Lung (tissue), 12 donors: ENCODE measurements around the gene CMSS1. TPM values are rescaled to one million over a fixed set of nuclear protein-coding genes. Genes with fewer than 3 reads are reported as not detected.

Experiments used
- ATAC-seq: fragments of 200-7000 bp; cut with Tn5 transposase; one replicate; pipeline ENCODE4 v1.9.1; 2020; ENCODE audit warnings: moderate number of reproducible peaks; ENCODE audit not compliant: insufficient read depth, low FRiP score
- DNase-seq, 3 donors: peaks; one replicate each; pipeline ENCODE4 v3.0.0-alpha.2; 2013 to 2017
- H3K27ac ChIP-seq, 2 donors: one replicate each; pipeline ENCODE4 v1.5.1; 2013; ENCODE audit warnings: mild to moderate bottlenecking in 2 of 2, moderate library complexity in 2 of 2, control low read depth in 1 of 2, inconsistent platforms in 1 of 2, low read depth in 1 of 2, low read length in 1 of 2
- H3K27me3 ChIP-seq, 3 donors: one replicate each; pipeline ENCODE4 v1.5.1; 2013; ENCODE audit warnings: low read length in 2 of 3; ENCODE audit not compliant: control insufficient read depth in 3 of 3, insufficient read depth in 3 of 3
- H3K36me3 ChIP-seq, 4 donors: one replicate each; pipeline ENCODE4 v1.5.1; 2013; ENCODE audit warnings: low read length in 4 of 4, mild to moderate bottlenecking in 1 of 4, moderate library complexity in 1 of 4; ENCODE audit not compliant: control insufficient read depth in 4 of 4, insufficient read depth in 4 of 4
- H3K4me1 ChIP-seq, 5 donors: one replicate each; pipeline ENCODE4 v1.5.1; 2013; ENCODE audit warnings: low read length in 5 of 5, mild to moderate bottlenecking in 2 of 5, moderate library complexity in 1 of 5; ENCODE audit not compliant: control insufficient read depth in 5 of 5, insufficient read depth in 5 of 5
- H3K4me3 ChIP-seq: one replicate; pipeline ENCODE4 v1.5.1; 2013; ENCODE audit warnings: mild to moderate bottlenecking, control low read depth, moderate library complexity
- H3K9ac ChIP-seq, 2 donors: one replicate each; pipeline ENCODE4 v1.5.1; 2013; ENCODE audit warnings: low read length in 2 of 2, control low read depth in 1 of 2; ENCODE audit not compliant: insufficient read depth in 1 of 2
- H3K9me3 ChIP-seq, 4 donors: one replicate each; pipeline ENCODE4 v1.5.1; 2013; ENCODE audit warnings: low read length in 3 of 4, mild to moderate bottlenecking in 1 of 4, moderate library complexity in 1 of 4; ENCODE audit not compliant: control insufficient read depth in 4 of 4, insufficient read depth in 3 of 4
- WGBS, 2 donors: extraction: QIAGEN DNeasy Blood & Tissue Kit; methylation state at CpG; one replicate each; pipeline ENCODE4 v1.1.7; 2013; 5-methylcytosine and 5-hydroxymethylcytosine counted together
- polyA plus RNA-seq, 2 donors: library from polyadenylated mRNA; stranded (reverse); fragments of 200-250 nt; gene quantifications; one replicate each; pipeline ENCODE4 v1.2.1, GENCODE V29; 2013
- total RNA-seq, 2 donors: library from RNA; depleted of rRNA in 1 of 2; stranded (reverse); fragments of >200 nt in 1 of 2; gene quantifications; one replicate each; pipeline ENCODE4 v1.2.1, GENCODE V29; 2014 to 2021
- TF ChIP-seq, protein P1 (sequence below): IDR thresholded peaks from 2 replicates; pipeline ENCODE4 v1.5.1; 2012; ENCODE audit warnings: mild to moderate bottlenecking; ENCODE audit errors: control extremely low read depth, extremely low read depth
- donor health status: control.
- donor health status: control.
- donor health status: Bipolar disorder and iron deficiency.
- donor health status: healthy.
- donor health status: DM: yes; HTN: yes; CAD: no.

Gene CMSS1
- total and polyA plus RNA-seq, 4 donors, result 12.3 to 28.9 (median 22.6) TPM

DNA sequence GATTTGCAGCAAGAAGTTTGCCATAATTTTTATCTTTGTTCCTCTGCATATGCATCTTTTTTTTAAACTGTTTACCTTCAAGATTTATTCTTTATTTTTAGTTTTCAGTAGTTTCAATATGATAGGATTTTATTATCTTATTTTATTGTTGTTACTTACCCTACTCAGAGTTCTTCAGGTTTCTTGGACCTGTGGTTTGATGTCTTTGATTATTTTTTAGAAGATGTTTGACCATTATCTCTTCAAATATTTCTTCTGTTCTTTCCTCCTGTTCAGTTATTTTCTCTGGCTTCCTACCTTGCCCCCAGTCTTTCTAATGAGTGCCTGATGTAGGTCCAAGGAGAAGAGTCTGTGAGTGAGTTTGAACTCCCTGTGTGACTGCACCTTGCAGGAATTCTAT lies 158.9 kb downstream of the CMSS1 start:
- ATAC-seq, result no peak
- no peak for DNase-seq
- Histone ChIP-seq H3K4me3 (no peak overlapping the region), H3K9me3 (no peaks in the 10 kb centered on the region), H3K4me1 (peaks cover 0 to 10% (median 0%) of the 10 kb centered on the region in 5 donors), H3K27me3 (no peaks in the 10 kb centered on the region), H3K9ac (no peak overlapping the region), H3K36me3 (no peaks in the 10 kb centered on the region), H3K27ac (no peak overlapping the region)
- TF ChIP-seq, protein P1, sequence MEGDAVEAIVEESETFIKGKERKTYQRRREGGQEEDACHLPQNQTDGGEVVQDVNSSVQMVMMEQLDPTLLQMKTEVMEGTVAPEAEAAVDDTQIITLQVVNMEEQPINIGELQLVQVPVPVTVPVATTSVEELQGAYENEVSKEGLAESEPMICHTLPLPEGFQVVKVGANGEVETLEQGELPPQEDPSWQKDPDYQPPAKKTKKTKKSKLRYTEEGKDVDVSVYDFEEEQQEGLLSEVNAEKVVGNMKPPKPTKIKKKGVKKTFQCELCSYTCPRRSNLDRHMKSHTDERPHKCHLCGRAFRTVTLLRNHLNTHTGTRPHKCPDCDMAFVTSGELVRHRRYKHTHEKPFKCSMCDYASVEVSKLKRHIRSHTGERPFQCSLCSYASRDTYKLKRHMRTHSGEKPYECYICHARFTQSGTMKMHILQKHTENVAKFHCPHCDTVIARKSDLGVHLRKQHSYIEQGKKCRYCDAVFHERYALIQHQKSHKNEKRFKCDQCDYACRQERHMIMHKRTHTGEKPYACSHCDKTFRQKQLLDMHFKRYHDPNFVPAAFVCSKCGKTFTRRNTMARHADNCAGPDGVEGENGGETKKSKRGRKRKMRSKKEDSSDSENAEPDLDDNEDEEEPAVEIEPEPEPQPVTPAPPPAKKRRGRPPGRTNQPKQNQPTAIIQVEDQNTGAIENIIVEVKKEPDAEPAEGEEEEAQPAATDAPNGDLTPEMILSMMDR, result no peak

DNA sequence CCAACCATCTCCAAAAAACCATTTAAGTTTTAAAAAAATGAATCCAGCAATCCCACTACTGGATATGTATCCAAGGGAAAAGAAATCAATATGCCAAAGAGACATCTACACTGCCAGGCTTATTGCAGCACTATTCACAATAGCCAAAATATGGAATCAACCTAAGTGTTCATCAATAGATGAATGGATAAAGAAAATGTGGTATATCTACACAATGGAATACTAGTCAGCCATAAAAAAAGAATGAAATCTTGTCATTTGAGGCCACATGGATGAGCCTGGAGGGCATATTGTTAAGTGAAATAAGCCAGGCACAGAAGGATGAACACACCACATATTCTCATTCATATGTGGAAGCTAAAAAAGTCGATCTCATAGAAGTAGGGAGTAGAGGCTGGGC lies 160.6 kb downstream of the CMSS1 start:
- WGBS, 2 donors, result 95 to 100% methylated on average over 1 of the region's 1 CpG
- no peak for DNase-seq
- TF ChIP-seq, protein P1, result no peak

DNA sequence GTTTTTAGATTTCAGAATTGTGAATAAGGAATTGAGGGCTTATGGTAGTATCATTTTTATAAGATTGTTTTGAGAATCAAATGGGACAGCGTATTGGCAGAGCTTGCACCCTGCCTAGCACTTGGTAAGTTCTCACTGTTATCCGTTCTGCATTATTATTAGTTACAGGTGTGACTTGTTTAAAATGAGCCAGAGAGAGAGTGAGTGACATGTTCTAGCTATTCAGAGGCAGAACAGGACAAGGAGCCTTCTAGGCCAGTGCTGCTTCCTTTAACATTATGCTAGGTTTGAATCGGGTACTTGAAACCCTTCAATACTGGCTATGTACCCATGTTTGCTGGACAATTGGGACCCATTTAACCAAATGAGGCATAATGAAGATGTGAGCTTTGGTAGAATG lies 162.9 kb downstream of the CMSS1 start:
- 96% methylated on average over 3 of the region's 3 CpGs for WGBS, 2 donors
- DNase-seq (no peak), ATAC-seq (no peak)
- H3K4me1 ChIP-seq, result no peaks in the 10 kb centered on the region
- H3K36me3 ChIP-seq, result no peaks in the 10 kb centered on the region
- TF ChIP-seq, protein P1, result no peak
- no peak overlapping the region for H3K9ac ChIP-seq
- no peak overlapping the region for H3K4me3 ChIP-seq
- H3K27ac ChIP-seq, result no peak overlapping the region
- H3K9me3 ChIP-seq, result no peaks in the 10 kb centered on the region
- no peaks in the 10 kb centered on the region for H3K27me3 ChIP-seq

More for the DNA sequence above, 160.6 kb downstream of the CMSS1 start:
- Histone ChIP-seq H3K9me3 (no peaks in the 10 kb centered on the region), H3K4me3 (no peak overlapping the region), H3K9ac (no peak overlapping the region), H3K27me3 (no peaks in the 10 kb centered on the region), H3K27ac (no peak overlapping the region), H3K4me1 (no peaks in the 10 kb centered on the region), H3K36me3 (no peaks in the 10 kb centered on the region)
- ATAC-seq, result no peak

- no peak overlapping the region for H3K27ac ChIP-seq
- H3K36me3 ChIP-seq, result no peaks in the 10 kb centered on the region
- no peaks in the 10 kb centered on the region for H3K4me1 ChIP-seq
- no peaks in the 10 kb centered on the region for H3K27me3 ChIP-seq
- DNase-seq, result no peak
- TF ChIP-seq, protein P1, result no peak
- 95 to 97% methylated on average over 1 of the region's 1 CpG for WGBS, 2 donors
- no peak overlapping the region for H3K4me3 ChIP-seq
- H3K9me3 ChIP-seq, result no peaks in the 10 kb centered on the region
- ATAC-seq, result no peak
- no peak overlapping the region for H3K9ac ChIP-seq
Measured at GRCh38 chr3:99981138-99981537, 163.5 kb downstream of the CMSS1 start.
